ENCODE data around the gene ATXN7L1. TPM values are rescaled to one million over a fixed set of nuclear protein-coding genes. Genes with fewer than 3 reads are reported as not detected.

The ATXN7L1 gene
- total RNA-seq, 1 experiment from 2014 or later, result 24.3 TPM

- H4K20me1 ChIP-seq (ENCODE audit: control insufficient read depth, insufficient read depth, insufficient read length), result no peaks in the 10 kb centered on the region
- peak overlapping the region in 1 of 2 experiments; percentile 65; a peak in 1 of 5 replicates for H3K4me3 Mint-ChIP-seq
- no peaks in the 10 kb centered on the region for H3K27me3 Mint-ChIP-seq (ENCODE audit: low read depth)
- H4K91ac ChIP-seq (ENCODE audit: insufficient read length, low read depth, low read length), result no peak overlapping the region
- DNase-seq, result no peak
- no peak overlapping the region for H2BK15ac ChIP-seq (ENCODE audit: low read depth, low read length)
- no peaks in the 10 kb centered on the region for H3K9me3 Mint-ChIP-seq
- no peak overlapping the region for H3K23ac ChIP-seq (ENCODE audit: insufficient read length, low read depth, low read length)
- H3K4me1 ChIP-seq (ENCODE audit: insufficient read depth, low read length), result peaks cover 15% of the 10 kb centered on the region
- peaks cover 0 to 4% (median 3%) of the 10 kb centered on the region in 3 experiments; a peak in 4 of 7 replicates for H3K36me3 Mint-ChIP-seq (ENCODE audit: insufficient read depth in 1 of 3, low read depth in 3 of 3)
- H3K23me2 ChIP-seq (ENCODE audit: insufficient read length, low read depth, low read length, poor library complexity, severe bottlenecking), result no peaks in the 10 kb centered on the region
- H2BK120ac ChIP-seq (ENCODE audit: low read depth, low read length, poor library complexity, severe bottlenecking), result no peak overlapping the region
- H2BK5ac ChIP-seq (ENCODE audit: insufficient read length, low read length), result no peak overlapping the region
- H4K8ac ChIP-seq (replicated peaks; ENCODE audit: insufficient read length, low read depth, low read length), result no peak overlapping the region
- H3K9ac ChIP-seq (ENCODE audit: extremely low read depth, insufficient read length, low read length), result no peak overlapping the region
- H3K79me2 ChIP-seq (ENCODE audit: insufficient read depth, low read length), result no peaks in the 10 kb centered on the region
- H2AFZ ChIP-seq (ENCODE audit: low read length), result no peak overlapping the region
- no peak overlapping the region for H2BK12ac ChIP-seq (ENCODE audit: insufficient read length, low read depth, low read length)
- no peak overlapping the region for H3K18ac ChIP-seq (ENCODE audit: insufficient read length, low read depth, low read length)
- no peak overlapping the region for H3K4me2 ChIP-seq (ENCODE audit: insufficient read depth, insufficient read length, low read length)
- H2AK5ac ChIP-seq (ENCODE audit: insufficient read length, low read length), result no peak overlapping the region
- no peak overlapping the region for H4K5ac ChIP-seq (ENCODE audit: insufficient read length, low read depth, low read length)
- H3K4ac ChIP-seq (ENCODE audit: low read depth, low read length), result no peak overlapping the region
- H3K79me1 ChIP-seq (ENCODE audit: insufficient read depth, low read depth, low read length, poor library complexity, severe bottlenecking), result no peaks in the 10 kb centered on the region
- H3T11ph ChIP-seq (ENCODE audit: low read length), result no peak overlapping the region
- no peak overlapping the region for H3K27ac ChIP-seq (ENCODE audit: insufficient read length, low read depth, low read length)
- H3K4me1 Mint-ChIP-seq, result peaks cover 59 to 65% of the 10 kb centered on the region in 2 experiments
- H3K27me3 ChIP-seq (ENCODE audit: insufficient read depth, low read length), result no peaks in the 10 kb centered on the region
- H3K14ac ChIP-seq (ENCODE audit: insufficient read depth, low read length), result no peak overlapping the region
- H3K27ac Mint-ChIP-seq, result peak overlapping the region in 2 of 3 experiments; percentile 6 to 97; a peak in 2 of 7 replicates
- no peak overlapping the region for H3K56ac ChIP-seq (ENCODE audit: insufficient read length, low read depth, low read length)
- TF ChIP-seq CTCF (conservative IDR thresholded peaks at IDR 0.05), result no peak
- WGBS (ENCODE audit: extremely low coverage, insufficient read length, low lambda C conversion rate), result no CpG with 5 or more reads among the region's 8 CpGs
- no peak overlapping the region for H2BK20ac ChIP-seq (ENCODE audit: low read depth, low read length, poor library complexity, severe bottlenecking)
- H3K9me3 ChIP-seq (ENCODE audit: control insufficient read depth, low read depth, low read length), result no peaks in the 10 kb centered on the region
These were observed 222.2 kb downstream of the ATXN7L1 start for GRCh38 chr7:105654095-105654686.
